NCI-H1048 (cell line): ENCODE results near the gene SOX10.
"Not testable (repeated sequence)": the region's sequence is repeated elsewhere in the genome, so short reads cannot be mapped to it uniquely, and the experiment has no call there.

Source experiments
- DNase-seq: peaks from one replicate; lab custom pipeline; 2025; lab: John Stamatoyannopoulos, UW

Gene SOX10

DNA sequence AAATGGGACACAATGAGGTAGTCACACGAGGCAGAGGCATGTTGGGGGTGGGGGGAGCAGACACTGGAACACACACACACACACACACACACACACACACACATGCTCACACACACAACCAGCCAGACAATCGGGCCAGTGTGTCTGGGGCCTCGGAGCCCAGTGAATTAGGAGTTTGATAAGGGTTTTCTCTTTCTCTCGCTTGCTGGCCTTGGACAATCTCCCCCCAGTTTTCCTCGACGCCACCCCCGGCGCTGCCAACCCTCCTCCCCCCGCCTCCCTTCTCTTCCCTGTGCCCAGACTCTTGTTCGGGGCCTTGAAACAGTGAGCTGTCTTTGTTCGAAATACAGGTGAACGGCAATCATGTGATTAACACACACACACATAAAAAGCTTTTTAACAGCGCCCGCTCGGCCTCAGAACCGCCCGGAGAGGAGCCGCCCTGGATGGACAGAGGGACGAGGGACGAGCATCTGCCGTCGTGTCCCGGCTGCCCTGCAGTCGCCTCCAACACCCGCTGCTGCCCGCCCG lies 1.5 kb upstream of the SOX10 start:
- no peak for DNase-seq

DNA sequence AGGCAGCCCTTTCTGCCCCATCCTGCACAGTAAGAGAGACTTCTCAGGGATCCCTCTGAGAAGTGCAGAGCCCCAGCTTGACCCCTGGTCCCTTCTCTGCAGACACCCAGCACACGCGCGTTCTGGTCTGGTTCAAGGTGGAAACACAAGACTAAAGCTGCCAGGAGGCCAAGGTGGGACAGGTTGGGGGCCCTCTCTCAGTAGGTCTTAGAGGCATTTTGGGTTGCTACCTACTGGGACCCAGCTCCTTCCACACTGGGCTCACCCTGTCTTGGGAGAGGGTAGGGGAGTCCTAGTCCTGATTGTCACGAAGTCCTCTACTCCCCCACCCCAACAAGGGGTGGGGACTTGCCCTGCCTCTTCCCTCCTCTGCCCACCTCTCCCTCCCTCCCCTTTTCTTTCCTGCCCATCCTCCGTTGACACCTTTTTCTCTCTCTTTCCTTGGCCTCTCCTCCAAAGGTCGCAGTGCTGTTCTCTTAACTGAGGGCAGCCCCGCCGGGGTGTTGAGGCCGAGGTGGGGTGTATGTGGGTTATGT lies 763 bp upstream of the SOX10 start:
- no peak for DNase-seq

GRCh38 chr22:37982938-37983859 lies 1.2 kb downstream of the SOX10 start:
- DNase-seq = no peak

DNA sequence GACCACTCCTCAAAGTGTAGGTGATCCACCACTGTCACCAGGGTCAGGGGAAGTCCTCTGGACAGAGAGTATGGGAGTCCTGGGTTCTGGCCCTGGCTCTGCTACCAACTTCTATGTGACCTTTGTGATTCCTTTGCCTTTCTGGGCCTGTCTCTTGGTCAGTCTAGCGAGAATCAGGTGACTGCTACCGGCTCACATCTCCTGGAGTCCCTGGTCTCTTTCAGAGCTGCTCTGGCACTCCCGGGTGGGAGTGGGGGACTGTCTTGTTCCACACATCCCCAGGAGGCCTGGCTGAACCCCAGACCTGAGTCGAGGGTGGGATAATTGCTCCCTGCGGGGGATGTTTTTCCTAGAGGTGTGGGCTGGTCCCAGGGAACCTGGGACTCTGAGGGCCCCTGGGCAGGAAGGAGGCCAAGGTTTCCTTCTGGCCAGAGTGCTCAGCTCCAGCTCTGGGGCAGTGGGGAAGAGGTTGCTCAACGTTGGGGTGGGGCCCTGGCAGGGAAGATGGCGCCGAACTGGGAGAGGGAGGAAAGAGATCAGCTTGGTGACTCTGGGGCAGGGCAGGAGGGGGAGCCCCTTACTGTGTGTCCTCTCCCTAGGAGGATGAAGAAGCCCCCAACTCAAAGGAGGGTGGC lies 2.1 kb downstream of the SOX10 start:
- no peak for DNase-seq

DNA sequence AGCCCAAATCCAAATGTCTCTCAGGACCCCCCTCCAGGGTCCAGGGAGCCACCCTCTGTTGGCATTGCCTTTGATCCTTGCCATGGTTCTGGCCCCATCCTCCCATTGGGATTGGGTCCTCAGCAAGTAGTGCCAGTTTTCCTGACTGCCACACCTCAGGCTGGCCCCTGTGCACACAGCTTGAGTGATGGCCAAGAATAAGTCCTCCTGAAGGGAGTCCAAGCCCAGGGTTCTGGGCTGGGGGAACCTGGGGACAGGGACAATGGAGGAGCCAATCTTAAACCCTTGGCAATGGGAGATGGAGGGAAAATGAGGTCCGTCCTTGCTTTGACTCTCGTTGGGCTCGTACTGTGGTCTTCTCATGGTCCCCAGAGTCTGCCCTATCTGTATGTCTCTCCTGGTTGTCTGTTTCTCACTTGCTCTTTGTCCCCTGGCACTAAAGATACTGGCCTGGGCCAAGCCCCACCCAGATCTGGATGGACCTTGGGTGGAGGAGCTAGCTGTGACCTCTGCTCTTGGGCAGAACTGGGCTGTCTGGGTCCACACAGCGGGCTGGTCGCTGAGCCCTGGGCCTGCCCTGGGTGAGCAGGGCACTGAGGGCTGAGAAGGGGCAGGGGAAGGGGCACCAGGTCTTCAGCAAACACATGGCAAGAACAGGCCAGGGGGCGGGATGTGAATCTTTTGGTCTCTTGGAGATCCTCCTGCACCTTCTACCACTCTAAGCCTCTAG lies 2.9 kb downstream of the SOX10 start:
- no peak for DNase-seq

- no peak for DNase-seq
These were observed 4.6 kb downstream of the SOX10 start for GRCh38 chr22:37979782-37980181.

DNA sequence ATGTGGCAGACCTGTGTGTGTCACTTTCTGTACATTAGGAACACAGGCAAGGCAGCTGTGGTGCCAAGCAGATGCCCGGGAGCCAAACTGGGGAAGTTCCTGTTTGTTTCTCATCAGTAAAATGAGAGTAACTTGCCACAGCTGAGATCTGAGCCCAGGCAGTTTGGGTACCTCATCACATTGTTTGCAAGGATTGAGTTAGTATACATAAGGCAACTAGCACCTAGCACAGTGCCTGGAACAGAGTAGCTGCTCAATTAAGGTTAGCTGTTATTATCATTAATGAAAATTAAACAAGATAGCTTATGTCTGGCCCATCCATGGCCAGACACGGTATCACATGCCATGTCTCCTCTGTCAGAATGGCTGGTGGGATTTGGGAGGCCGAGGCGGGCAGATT lies 7.8 kb downstream of the SOX10 start:
- no peak for DNase-seq

DNA sequence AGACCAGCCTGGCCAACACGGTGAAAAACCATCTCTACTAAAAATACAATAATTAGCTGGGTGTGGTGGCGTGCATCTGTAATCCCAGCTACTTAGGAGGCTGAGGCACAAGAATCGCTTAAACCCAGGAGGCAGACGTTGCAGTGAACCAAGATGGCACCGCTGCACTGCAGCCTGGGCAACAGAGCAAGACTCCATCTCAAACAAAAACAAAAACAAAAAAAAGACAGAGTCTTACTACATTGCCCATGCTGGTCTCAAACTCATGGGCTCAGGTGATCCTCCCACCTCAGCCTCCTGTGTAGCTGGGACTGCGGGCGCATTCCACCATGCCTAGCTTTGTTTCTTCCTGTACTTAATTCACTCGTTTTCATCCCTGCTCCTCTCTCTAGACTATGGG lies 8.3 kb downstream of the SOX10 start:
- DNase-seq = not testable (repeated sequence)

DNA sequence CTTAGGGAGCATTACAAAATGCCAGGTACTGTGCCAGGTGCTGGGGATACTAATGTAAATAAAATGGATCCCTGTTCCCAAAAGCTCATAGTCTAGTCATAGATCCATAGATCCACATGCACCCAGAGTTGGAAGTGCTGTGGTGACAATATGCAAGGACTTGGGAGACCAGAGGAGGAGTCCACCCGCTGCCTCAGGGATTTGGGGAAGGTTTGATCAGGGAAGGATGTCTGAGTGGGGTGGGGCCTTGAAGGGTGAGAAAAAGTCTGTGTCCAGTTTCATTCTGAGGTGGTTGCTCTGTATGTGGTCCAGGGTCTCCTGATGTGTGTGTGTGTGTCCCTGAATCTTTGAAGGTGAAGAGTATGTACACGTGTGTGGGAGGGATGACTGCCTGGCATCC lies 9.2 kb downstream of the SOX10 start:
- DNase-seq = no peak

DNA sequence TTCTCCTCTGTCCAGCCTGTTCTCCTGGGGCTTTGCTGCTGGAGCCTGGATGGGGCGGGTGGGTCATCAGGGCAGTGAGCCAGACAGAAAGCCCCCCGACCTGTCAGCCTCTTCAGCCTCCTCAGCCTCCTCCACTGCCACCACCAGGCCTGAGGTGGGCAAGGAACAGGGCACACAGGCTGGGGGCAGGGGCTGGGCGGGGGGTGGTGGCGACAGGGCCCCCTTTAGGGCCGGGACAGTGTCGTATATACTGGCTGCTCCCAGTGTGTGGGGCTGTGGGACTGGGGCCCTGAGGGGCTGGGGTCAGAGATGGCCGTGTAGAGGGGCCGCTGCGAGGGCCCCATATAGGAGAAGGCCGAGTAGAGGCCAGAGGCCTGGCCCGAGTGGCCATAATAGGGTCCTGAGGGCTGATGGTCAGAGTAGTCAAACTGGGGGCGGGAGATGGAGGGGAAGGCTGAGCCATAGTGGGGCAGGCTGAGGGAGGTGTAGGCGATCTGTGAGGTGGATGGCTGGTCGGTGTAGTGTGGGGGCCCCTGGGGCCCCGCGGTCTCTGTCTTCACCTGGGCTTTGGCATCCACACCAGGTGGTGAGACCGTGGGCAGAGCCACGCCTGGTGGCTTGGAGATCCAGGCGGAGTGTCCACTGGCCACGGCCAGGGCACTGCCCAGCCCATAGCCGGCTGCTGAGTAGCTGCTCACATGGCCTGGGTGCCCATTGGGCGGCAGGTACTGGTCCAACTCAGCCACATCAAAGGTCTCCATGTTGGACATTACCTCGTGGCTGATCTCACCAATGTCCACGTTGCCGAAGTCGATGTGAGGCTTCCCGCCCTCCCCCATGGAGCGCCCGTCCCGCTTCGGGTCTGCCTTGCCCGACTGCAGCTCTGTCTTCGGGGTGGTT lies 10.8 kb downstream of the SOX10 start:
- DNase-seq = no peak

DNA sequence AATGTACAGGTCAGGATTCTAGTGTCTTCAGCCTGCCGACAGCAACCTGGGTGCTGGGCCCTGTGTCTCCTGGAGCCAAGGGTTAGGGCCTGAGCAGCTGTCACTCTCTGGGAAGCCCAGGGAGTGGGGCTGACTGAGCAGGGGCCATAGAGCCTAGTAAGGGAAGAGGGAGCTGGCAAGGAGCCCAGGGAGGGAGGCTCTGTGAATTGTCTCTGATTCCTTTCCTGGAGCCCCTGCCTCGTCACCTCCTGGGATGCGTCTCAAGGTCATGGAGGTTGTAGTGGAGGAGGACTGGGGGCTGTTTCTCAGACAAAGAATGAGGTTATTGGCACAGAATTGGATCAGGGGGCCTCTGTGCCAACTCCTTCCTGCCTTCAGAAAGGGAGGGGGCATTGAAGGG lies 11.8 kb downstream of the SOX10 start:
- no peak for DNase-seq

GRCh38 chr22:37971475-37972434 lies 12.6 kb downstream of the SOX10 start:
- DNase-seq = no peak

- DNase-seq = no peak
These were observed 13.5 kb downstream of the SOX10 start for GRCh38 chr22:37970864-37971263.

- DNase-seq = no peak
These were observed 15.7 kb downstream of the SOX10 start for GRCh38 chr22:37968452-37969251.

- no peak for DNase-seq
These were observed 16.5 kb downstream of the SOX10 start for GRCh38 chr22:37967637-37968451.

DNA sequence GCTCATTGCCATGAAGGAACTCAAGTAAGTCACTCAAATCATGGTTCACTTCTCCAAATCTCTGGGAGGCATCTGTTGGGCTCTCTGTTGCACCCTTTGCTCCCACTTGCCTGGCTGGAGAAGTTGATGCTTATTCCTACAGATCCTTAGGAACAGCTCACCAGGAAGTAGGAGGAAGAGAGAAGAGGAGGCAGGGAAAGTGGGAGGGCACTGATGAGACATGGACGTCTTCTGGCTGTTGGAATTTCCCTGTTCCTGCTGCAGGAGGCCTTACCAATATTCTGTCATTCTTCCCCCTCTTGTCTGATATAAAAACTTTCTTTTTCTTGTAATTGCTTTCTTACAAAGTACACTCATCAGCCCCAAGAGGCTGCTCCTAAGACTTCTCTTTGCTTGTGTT lies 17.2 kb downstream of the SOX10 start:
- no peak for DNase-seq

DNA sequence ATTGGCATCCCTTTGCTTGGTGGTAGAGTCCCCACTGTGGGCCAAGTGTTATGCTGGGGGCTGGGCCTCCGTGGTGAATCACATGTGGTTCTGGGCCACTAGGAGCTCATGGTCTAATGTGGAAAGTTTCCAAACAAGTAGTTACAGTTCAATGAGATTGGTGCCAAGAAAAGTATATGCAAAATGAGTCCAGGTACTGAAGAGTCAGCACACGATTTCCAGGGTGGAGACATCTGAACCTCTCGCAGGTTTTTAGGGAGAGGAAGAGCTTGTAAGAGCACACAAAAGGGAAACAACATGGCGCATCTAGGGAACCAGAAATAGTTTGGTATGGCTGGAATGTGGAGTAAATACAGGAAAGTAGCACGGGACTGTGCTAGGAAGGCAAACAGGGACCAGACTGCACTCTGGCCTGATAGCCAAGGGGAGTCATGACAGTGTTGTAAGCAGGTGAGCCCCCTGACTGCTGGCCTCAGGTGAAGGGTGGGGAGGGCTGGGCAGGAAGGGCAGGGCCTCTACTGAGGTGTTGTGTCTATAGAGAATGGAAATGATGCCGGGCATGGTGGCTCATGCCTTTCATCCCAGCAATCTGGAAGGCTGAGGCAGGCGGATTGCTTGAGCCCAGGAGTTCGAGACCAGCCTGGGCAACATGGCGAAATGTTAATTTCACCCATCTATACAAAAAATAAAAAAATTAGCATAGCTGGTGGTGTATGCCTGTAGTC lies 18.3 kb downstream of the SOX10 start:
- DNase-seq = no peak

DNA sequence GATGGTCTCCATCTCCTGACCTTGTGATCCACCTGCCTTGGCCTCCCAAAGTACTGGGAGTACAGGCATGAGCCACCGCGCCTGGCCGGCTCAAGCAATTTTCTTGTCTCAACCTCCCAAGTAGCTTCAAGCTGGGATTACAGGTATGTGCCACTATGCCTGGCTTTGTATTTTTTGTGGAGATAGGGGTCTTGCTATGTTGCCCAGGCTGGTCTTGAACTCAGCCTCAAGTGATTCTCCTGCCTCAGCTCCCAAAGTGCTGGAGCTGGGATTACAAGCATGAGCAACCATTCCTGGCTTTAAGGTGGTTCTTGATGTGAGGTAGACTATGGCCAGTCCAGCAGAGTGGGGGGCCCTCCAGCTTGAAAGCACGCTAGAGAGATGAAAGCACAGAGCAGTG lies 23.3 kb downstream of the SOX10 start:
- DNase-seq = no peak
